Liver (tissue), 9 donors: ENCODE data around the gene MERTK. TPM values are rescaled to one million over a fixed set of nuclear protein-coding genes. Genes with fewer than 3 reads are reported as not detected.

Source experiments
- DNase-seq: peaks from one replicate; pipeline ENCODE4 v3.0.0-alpha.2; 2017; ENCODE audit warnings: low spot score
- H3K27ac ChIP-seq, 2 donors: one replicate each; pipeline ENCODE4 v1.7.0; 2013; ENCODE audit warnings: inconsistent platforms in 2 of 2, low read length in 2 of 2, control low read depth in 1 of 2, low read depth in 1 of 2, mild to moderate bottlenecking in 1 of 2
- H3K27me3 ChIP-seq, 4 donors: one replicate each; pipeline versions ENCODE4 v1.6.1 to v1.7.0; 2013; ENCODE audit warnings: low read length in 3 of 4, inconsistent platforms in 1 of 4, mild to moderate bottlenecking in 1 of 4, moderate library complexity in 1 of 4; ENCODE audit not compliant: control insufficient read depth in 4 of 4, insufficient read depth in 4 of 4
- H3K36me3 ChIP-seq, 4 donors: one replicate each; pipeline versions ENCODE4 v1.6.1 to v1.7.0; 2013; ENCODE audit warnings: low read length in 3 of 4, mild to moderate bottlenecking in 3 of 4, low read depth in 1 of 4, moderate library complexity in 1 of 4; ENCODE audit not compliant: control insufficient read depth in 4 of 4, insufficient read depth in 3 of 4
- H3K4me1 ChIP-seq, 4 donors: one replicate each; pipeline versions ENCODE4 v1.6.1 to v1.7.0; 2013; ENCODE audit warnings: low read length in 3 of 4, mild to moderate bottlenecking in 3 of 4, moderate library complexity in 1 of 4; ENCODE audit not compliant: control insufficient read depth in 4 of 4, insufficient read depth in 4 of 4
- H3K4me3 ChIP-seq, 3 donors: one replicate each; pipeline versions ENCODE4 v1.6.1 to v1.7.0; 2013; ENCODE audit warnings: low read length in 3 of 3, control low read depth in 1 of 3, low read depth in 1 of 3, mild to moderate bottlenecking in 1 of 3
- H3K9ac ChIP-seq, 2 donors: one replicate each; pipeline ENCODE4 v1.7.0; 2013; ENCODE audit warnings: low read length in 2 of 2, mild to moderate bottlenecking in 2 of 2, moderate library complexity in 2 of 2, control low read depth in 1 of 2, low read depth in 1 of 2
- H3K9me3 ChIP-seq, 4 donors: one replicate each; pipeline versions ENCODE4 v1.6.1 to v1.7.0; 2013; ENCODE audit warnings: low read length in 3 of 4; ENCODE audit not compliant: control insufficient read depth in 4 of 4
- CTCF ChIP-seq: fragments of 150-350 bp; IDR thresholded peaks from 2 replicates; pipeline ENCODE4 v1.5.1; 2017; ENCODE audit warnings: improper control_type of control experiment, low read depth, low read length; ENCODE audit not compliant: missing input control
- EGR1 ChIP-seq, 2 donors: IDR thresholded peaks; 2 replicates each; pipeline ENCODE4 v1.6.1; 2016 to 2018; ENCODE audit warnings: antibody characterized with exemption in 2 of 2, low read depth in 2 of 2
- GABPA ChIP-seq, 2 donors: IDR thresholded peaks in 1 of 2; conservative IDR thresholded peaks in 1 of 2; 2 replicates each; pipeline ENCODE4 v1.6.1; 2016; ENCODE audit warnings: antibody characterized with exemption in 2 of 2, mild to moderate bottlenecking in 1 of 2, moderate library complexity in 1 of 2
- JUND ChIP-seq, 2 donors: IDR thresholded peaks; 2 replicates each; pipeline ENCODE4 v1.6.1; 2016; ENCODE audit warnings: antibody characterized with exemption in 2 of 2
- MAX ChIP-seq: IDR thresholded peaks from 2 replicates; pipeline ENCODE4 v1.6.1; 2016; ENCODE audit warnings: antibody characterized with exemption
- NR2F2 ChIP-seq: IDR thresholded peaks from 2 replicates; pipeline ENCODE4 v1.6.1; 2016; ENCODE audit warnings: antibody characterized with exemption
- RAD21 ChIP-seq, 2 donors: IDR thresholded peaks; 2 replicates each; pipeline ENCODE4 v1.6.1; 2016; ENCODE audit warnings: antibody characterized with exemption in 2 of 2, mild to moderate bottlenecking in 2 of 2
- REST ChIP-seq: IDR thresholded peaks from 2 replicates; pipeline ENCODE4 v1.6.1; 2016; ENCODE audit warnings: antibody characterized with exemption, mild to moderate bottlenecking
- RXRA ChIP-seq, 2 donors: IDR thresholded peaks; 2 replicates each; pipeline ENCODE4 v1.6.1; 2017 to 2018; ENCODE audit warnings: antibody characterized with exemption in 2 of 2, mild to moderate bottlenecking in 1 of 2
- SP1 ChIP-seq: IDR thresholded peaks from 2 replicates; pipeline ENCODE4 v1.6.1; 2018; ENCODE audit warnings: antibody characterized with exemption, mild to moderate bottlenecking
- ZBTB33 ChIP-seq: IDR thresholded peaks from 2 replicates; pipeline ENCODE4 v1.6.1; 2016; ENCODE audit warnings: antibody characterized with exemption
- WGBS: extraction: QIAGEN DNeasy Blood & Tissue Kit; methylation state at CpG from one replicate; pipeline ENCODE4 v1.1.7; 2013; 5-methylcytosine and 5-hydroxymethylcytosine counted together
- polyA plus RNA-seq, 2 donors: library from polyadenylated mRNA; stranded (reverse) in 1 of 2; unstranded in 1 of 2; fragments of 200-250 nt in 1 of 2; fragments of >200 nt in 1 of 2; fragmentation: Nextera tagmentation in 1 of 2; extraction: Ambion mirVana in 1 of 2; gene quantifications; one replicate each; pipeline versions ENCODE4 v1.2.1 to v1.2.3, GENCODE V29; 2013 to 2015
- total RNA-seq, 2 donors: library from RNA; depleted of rRNA; stranded (reverse); fragments of >200 nt; gene quantifications; one replicate each; pipeline ENCODE4 v1.2.3, GENCODE V29; 2014
- donor health status: healthy.
- donor health status: healthy.
- donor health status: healthy.
- donor health status: healthy.
- donor health status: healthy.

The MERTK gene
- total and polyA plus RNA-seq, 4 donors = 6.3 to 34.1 (median 8.2) TPM

GRCh38 chr2:112048887-112049286 is 150.5 kb downstream of the MERTK start:
- no peak overlapping the region for H3K9ac ChIP-seq
- no peak overlapping the region for H3K4me3 ChIP-seq
- TF ChIP-seq CTCF (peak; percentile 93), RAD21 (IDR thresholded peaks at IDR 0.05) (peak; percentile 85 to 87), GABPA (IDR thresholded peaks at IDR 0.05 in 1 of 2, conservative IDR thresholded peaks at IDR 0.05 in 1 of 2) (no peak)
- WGBS = 16% methylated on average over 3 of the region's 3 CpGs
- no peak overlapping the region for H3K27ac ChIP-seq
- no peak for DNase-seq
- H3K27me3 ChIP-seq = no peaks in the 10 kb centered on the region
- peaks cover 0 to 6% (median 6%) of the 10 kb centered on the region in 4 donors for H3K4me1 ChIP-seq
- H3K36me3 ChIP-seq = no peaks in the 10 kb centered on the region
- no peaks in the 10 kb centered on the region for H3K9me3 ChIP-seq

GRCh38 chr2:112050316-112050715 is 151.9 kb downstream of the MERTK start:
- peaks cover 0 to 8% (median 7%) of the 10 kb centered on the region in 4 donors for H3K4me1 ChIP-seq
- DNase-seq = no peak
- TF ChIP-seq REST (no peak), SP1 (no peak), MAX (no peak), RXRA (IDR thresholded peaks at IDR 0.05) (no peak), JUND (IDR thresholded peaks at IDR 0.05) (no peak), NR2F2 (no peak), EGR1 (IDR thresholded peaks at IDR 0.05; ENCODE audit: low read depth in 2 of 2) (no peak), ZBTB33 (no peak)
- no peak overlapping the region for H3K4me3 ChIP-seq
- no peaks in the 10 kb centered on the region for H3K36me3 ChIP-seq
- WGBS = 79% methylated on average over 1 of the region's 1 CpG
- H3K27me3 ChIP-seq = no peaks in the 10 kb centered on the region
- no peaks in the 10 kb centered on the region for H3K9me3 ChIP-seq
- H3K9ac ChIP-seq = no peak overlapping the region
- no peak overlapping the region for H3K27ac ChIP-seq
